Natural killer cell (primary cell): ENCODE data around the gene WIZ. TPM values are rescaled to one million over a fixed set of nuclear protein-coding genes. Genes with fewer than 3 reads are reported as not detected.

Source experiments
- ATAC-seq, 3 donors: fragments of 150-1000 bp in 2 of 3; fragments of 200-7000 bp in 1 of 3; cut with Tn5 transposase; 1 replicate in 1 of 3; 2 replicates in 2 of 3; pipeline ENCODE4 v1.10.0; 2021; ENCODE audit warnings: mild to moderate bottlenecking in 2 of 3, moderate library complexity in 2 of 3
- DNase-seq, 2 donors: peaks; one replicate each; pipeline versions ENCODE4 v3.0.0 to v3.0.0-alpha.2; 2013 to 2021; ENCODE audit warnings: mixed read lengths in 1 of 2
- H3K27ac ChIP-seq: one replicate; pipeline ENCODE4 v1.5.1; 2013; ENCODE audit warnings: mild to moderate bottlenecking, low read length
- H3K27me3 ChIP-seq: one replicate; pipeline ENCODE4 v1.6.1; 2013; ENCODE audit warnings: low read length; ENCODE audit not compliant: control insufficient read depth, insufficient read depth
- H3K36me3 ChIP-seq: one replicate; pipeline ENCODE4 v1.6.1; 2013; ENCODE audit warnings: low read length; ENCODE audit not compliant: control insufficient read depth, insufficient read depth
- H3K4me1 ChIP-seq: one replicate; pipeline ENCODE4 v1.6.1; 2013; ENCODE audit warnings: low read length; ENCODE audit not compliant: control insufficient read depth, insufficient read depth
- H3K4me3 ChIP-seq: one replicate; pipeline ENCODE4 v1.5.1; 2013; ENCODE audit warnings: low read length
- H3K9me3 ChIP-seq: one replicate; pipeline ENCODE4 v1.6.1; 2013; ENCODE audit warnings: low read length; ENCODE audit not compliant: control insufficient read depth, insufficient read depth
- H3K27ac Mint-ChIP-seq, 2 donors: one replicate each; pipeline ENCODE4 v1.8.0; 2022; ENCODE audit warnings: mild to moderate bottlenecking in 2 of 2, mixed read lengths in 2 of 2, moderate library complexity in 1 of 2
- H3K27me3 Mint-ChIP-seq, 2 donors: one replicate each; pipeline ENCODE4 v1.8.0; 2022; ENCODE audit warnings: low read depth in 2 of 2, mixed read lengths in 2 of 2
- H3K36me3 Mint-ChIP-seq: one replicate; pipeline ENCODE4 v1.8.0; 2022; ENCODE audit warnings: mixed read lengths
- H3K4me1 Mint-ChIP-seq, 2 donors: one replicate each; pipeline ENCODE4 v1.8.0; 2022; ENCODE audit warnings: mixed read lengths in 2 of 2
- H3K4me3 Mint-ChIP-seq: one replicate; pipeline ENCODE4 v1.8.0; 2022; ENCODE audit warnings: mild to moderate bottlenecking, moderate library complexity, mixed read lengths
- H3K9me3 Mint-ChIP-seq, 2 donors: one replicate each; pipeline ENCODE4 v1.8.0; 2022; ENCODE audit warnings: mixed read lengths in 2 of 2
- WGBS: methylation state at CpG from one replicate; pipeline ENCODE4 v1.1.7; 2013; ENCODE audit warnings: missing lambda C conversion rate; ENCODE audit not compliant: insufficient coverage; 5-methylcytosine and 5-hydroxymethylcytosine counted together
- intact Hi-C: fragments of 100-400 bp; cut with micrococcal nuclease; formaldehyde crosslinking; loops from one replicate; pipeline ENCODE4 v1.14.2; 2022
- total RNA-seq, 4 donors: library from RNA; stranded (reverse); fragments of 120-200 nt in 1 of 4; gene quantifications; one replicate each; pipeline versions ENCODE4 v1.2.3 to v1.2.4, GENCODE V29; 2013 to 2022
- TF ChIP-seq, protein P1 (sequence below): fragments of 200-600 bp; IDR thresholded peaks from one replicate; pipeline ENCODE4 v1.8.0; 2022; ENCODE audit warnings: antibody characterized with exemption

WIZ gene
- total RNA-seq, 3 donors from 2014 or later (not counting 1 experiment from before 2014, with no cell fraction given) = 24.3 to 29.3 (median 24.4) TPM

- 98% methylated on average over 29 of the region's 29 CpGs for WGBS
- H3K4me1 Mint-ChIP-seq = peaks cover 20 to 39% of the 10 kb centered on the region in 2 donors
Measured at GRCh38 chr19:15400521-15401396, 49.0 kb downstream of the WIZ start.

DNA sequence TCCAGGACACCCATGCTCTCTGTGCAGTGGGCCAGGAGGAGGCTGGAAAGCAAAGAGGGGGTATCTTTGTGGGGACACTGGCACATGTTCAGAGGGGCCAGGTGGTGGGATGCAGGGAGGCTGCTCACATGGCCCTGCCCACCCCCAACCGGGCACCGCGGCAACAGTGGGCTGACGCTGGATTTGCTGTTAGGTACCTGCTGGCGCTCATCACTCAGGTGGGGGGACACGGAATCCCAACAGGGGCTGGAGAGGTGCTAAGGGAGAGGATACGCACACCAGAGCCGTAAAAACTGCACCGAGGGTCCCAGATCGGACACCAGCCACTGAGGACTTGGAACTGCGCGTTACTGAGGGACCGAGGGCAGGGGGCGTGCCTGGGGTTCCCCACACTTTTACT is 50.1 kb downstream of the WIZ start:
- Mint-ChIP-seq H3K4me3 (no peak overlapping the region), H3K4me1 (peaks cover 12 to 31% of the 10 kb centered on the region in 2 donors), H3K27ac (no peak overlapping the region), H3K27me3 (no peaks in the 10 kb centered on the region), H3K9me3 (no peaks in the 10 kb centered on the region), H3K36me3 (peaks cover 15% of the 10 kb centered on the region)
- H3K4me3 ChIP-seq = no peak overlapping the region
- H3K9me3 ChIP-seq = no peaks in the 10 kb centered on the region
- DNase-seq (no peak), ATAC-seq (no peak)
- peaks cover 6% of the 10 kb centered on the region for H3K4me1 ChIP-seq
- TF ChIP-seq, protein P1, sequence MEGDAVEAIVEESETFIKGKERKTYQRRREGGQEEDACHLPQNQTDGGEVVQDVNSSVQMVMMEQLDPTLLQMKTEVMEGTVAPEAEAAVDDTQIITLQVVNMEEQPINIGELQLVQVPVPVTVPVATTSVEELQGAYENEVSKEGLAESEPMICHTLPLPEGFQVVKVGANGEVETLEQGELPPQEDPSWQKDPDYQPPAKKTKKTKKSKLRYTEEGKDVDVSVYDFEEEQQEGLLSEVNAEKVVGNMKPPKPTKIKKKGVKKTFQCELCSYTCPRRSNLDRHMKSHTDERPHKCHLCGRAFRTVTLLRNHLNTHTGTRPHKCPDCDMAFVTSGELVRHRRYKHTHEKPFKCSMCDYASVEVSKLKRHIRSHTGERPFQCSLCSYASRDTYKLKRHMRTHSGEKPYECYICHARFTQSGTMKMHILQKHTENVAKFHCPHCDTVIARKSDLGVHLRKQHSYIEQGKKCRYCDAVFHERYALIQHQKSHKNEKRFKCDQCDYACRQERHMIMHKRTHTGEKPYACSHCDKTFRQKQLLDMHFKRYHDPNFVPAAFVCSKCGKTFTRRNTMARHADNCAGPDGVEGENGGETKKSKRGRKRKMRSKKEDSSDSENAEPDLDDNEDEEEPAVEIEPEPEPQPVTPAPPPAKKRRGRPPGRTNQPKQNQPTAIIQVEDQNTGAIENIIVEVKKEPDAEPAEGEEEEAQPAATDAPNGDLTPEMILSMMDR = no peak
- 97% methylated on average over 14 of the region's 14 CpGs for WGBS
- H3K27me3 ChIP-seq = no peaks in the 10 kb centered on the region
- no peak overlapping the region for H3K27ac ChIP-seq
- intact Hi-C loops = no loop called here
- H3K36me3 ChIP-seq = peaks cover 77% of the 10 kb centered on the region

More at GRCh38 chr19:15400521-15401396, 49.0 kb downstream of the WIZ start:
- H3K27ac Mint-ChIP-seq = no peak overlapping the region
- no peaks in the 10 kb centered on the region for H3K9me3 Mint-ChIP-seq
- peaks cover 15% of the 10 kb centered on the region for H3K36me3 Mint-ChIP-seq
- DNase-seq (no peak), ATAC-seq (no peak)
- Histone ChIP-seq H3K27me3 (no peaks in the 10 kb centered on the region), H3K4me3 (no peak overlapping the region), H3K9me3 (no peaks in the 10 kb centered on the region), H3K4me1 (peaks cover 10% of the 10 kb centered on the region), H3K36me3 (peaks cover 78% of the 10 kb centered on the region), H3K27ac (no peak overlapping the region)
- H3K4me3 Mint-ChIP-seq = no peak overlapping the region
- TF ChIP-seq, protein P1 = no peak
- intact Hi-C loops = no loop called here
- H3K27me3 Mint-ChIP-seq = no peaks in the 10 kb centered on the region

DNA sequence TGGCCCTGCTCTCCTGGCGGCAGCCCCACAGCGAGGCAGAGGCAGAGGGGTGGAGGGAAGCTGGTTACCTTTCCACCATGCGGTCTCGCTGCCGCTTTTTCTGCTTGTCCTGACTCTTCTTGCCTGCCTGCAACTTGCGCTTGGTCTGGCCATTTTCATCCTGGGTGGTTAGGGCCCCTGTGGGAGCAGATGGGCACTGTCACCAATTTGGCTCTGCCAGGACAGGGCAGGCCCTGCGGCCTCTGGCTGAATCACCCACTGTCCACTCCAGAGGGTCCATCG is 50.6 kb downstream of the WIZ start:
- intact Hi-C loops = no loop called here
- 96% methylated on average over 8 of the region's 8 CpGs for WGBS
- ATAC-seq (no peak), DNase-seq (no peak)
- H3K4me3 Mint-ChIP-seq = no peak overlapping the region
- H3K27me3 Mint-ChIP-seq = no peaks in the 10 kb centered on the region
- Histone ChIP-seq H3K36me3 (peaks cover 79% of the 10 kb centered on the region), H3K27me3 (no peaks in the 10 kb centered on the region), H3K9me3 (no peaks in the 10 kb centered on the region), H3K27ac (no peak overlapping the region), H3K4me3 (no peak overlapping the region), H3K4me1 (peaks cover 1% of the 10 kb centered on the region)
- peaks cover 15% of the 10 kb centered on the region for H3K36me3 Mint-ChIP-seq
- H3K27ac Mint-ChIP-seq = no peak overlapping the region
- H3K9me3 Mint-ChIP-seq = no peaks in the 10 kb centered on the region
- peaks cover 7 to 26% of the 10 kb centered on the region in 2 donors for H3K4me1 Mint-ChIP-seq
- TF ChIP-seq, protein P1 = no peak
